HG03558 (cell line): ENCODE measurements around the gene GPR152.
"Not testable (repeated sequence)": the region's sequence is repeated elsewhere in the genome, so short reads cannot be mapped to it uniquely, and the experiment has no call there.

Experiments
- ATAC-seq: cut with Tn5 transposase; IDR thresholded peaks from one replicate; pipeline ENCODE4 v1.9.1; 2021; ENCODE audit warnings: moderate number of reproducible peaks; ENCODE audit not compliant: unreplicated experiment; ENCODE audit errors: extremely low read depth

The GPR152 gene

GRCh38 chr11:67431346-67432249, 20.9 kb downstream of the GPR152 start:
- no peak for ATAC-seq

GRCh38 chr11:67429722-67430121, 22.8 kb downstream of the GPR152 start:
- no peak for ATAC-seq

GRCh38 chr11:67429038-67429668, 23.4 kb downstream of the GPR152 start:
- ATAC-seq: no peak

- peak; percentile 52 for ATAC-seq
Measured at GRCh38 chr11:67428052-67429001, 24.2 kb downstream of the GPR152 start, which contains the start of gene RPS6KB2. RPS6KB2 (plus strand) TSS chr11:67428494; CDS start chr11:67428546, 52 bp downstream.

GRCh38 chr11:67427364-67427859, 25.1 kb downstream of the GPR152 start:
- not testable (repeated sequence) for ATAC-seq

- no peak for ATAC-seq
Measured at GRCh38 chr11:67423891-67424613, 28.5 kb downstream of the GPR152 start.

- ATAC-seq: no peak
Measured at GRCh38 chr11:67423466-67423865, 29.1 kb downstream of the GPR152 start.

GRCh38 chr11:67422891-67423290, 29.6 kb downstream of the GPR152 start:
- no peak for ATAC-seq

- ATAC-seq: no peak
Measured at GRCh38 chr11:67421430-67422031, 31.0 kb downstream of the GPR152 start.

GRCh38 chr11:67420646-67421429, 31.7 kb downstream of the GPR152 start:
- peak; percentile 53 for ATAC-seq

GRCh38 chr11:67420147-67420645, 32.3 kb downstream of the GPR152 start:
- ATAC-seq: no peak

- ATAC-seq: no peak
Measured at GRCh38 chr11:67419325-67420049, 33.0 kb downstream of the GPR152 start.

- no peak for ATAC-seq
Measured at GRCh38 chr11:67418476-67419281, 33.9 kb downstream of the GPR152 start.

- ATAC-seq: no peak
Measured at GRCh38 chr11:67417425-67417824, 35.1 kb downstream of the GPR152 start.

GRCh38 chr11:67416416-67417335, 35.9 kb downstream of the GPR152 start:
- no peak for ATAC-seq
